Measurements from ENCODE around the gene S100PBP.

The S100PBP gene

DNA sequence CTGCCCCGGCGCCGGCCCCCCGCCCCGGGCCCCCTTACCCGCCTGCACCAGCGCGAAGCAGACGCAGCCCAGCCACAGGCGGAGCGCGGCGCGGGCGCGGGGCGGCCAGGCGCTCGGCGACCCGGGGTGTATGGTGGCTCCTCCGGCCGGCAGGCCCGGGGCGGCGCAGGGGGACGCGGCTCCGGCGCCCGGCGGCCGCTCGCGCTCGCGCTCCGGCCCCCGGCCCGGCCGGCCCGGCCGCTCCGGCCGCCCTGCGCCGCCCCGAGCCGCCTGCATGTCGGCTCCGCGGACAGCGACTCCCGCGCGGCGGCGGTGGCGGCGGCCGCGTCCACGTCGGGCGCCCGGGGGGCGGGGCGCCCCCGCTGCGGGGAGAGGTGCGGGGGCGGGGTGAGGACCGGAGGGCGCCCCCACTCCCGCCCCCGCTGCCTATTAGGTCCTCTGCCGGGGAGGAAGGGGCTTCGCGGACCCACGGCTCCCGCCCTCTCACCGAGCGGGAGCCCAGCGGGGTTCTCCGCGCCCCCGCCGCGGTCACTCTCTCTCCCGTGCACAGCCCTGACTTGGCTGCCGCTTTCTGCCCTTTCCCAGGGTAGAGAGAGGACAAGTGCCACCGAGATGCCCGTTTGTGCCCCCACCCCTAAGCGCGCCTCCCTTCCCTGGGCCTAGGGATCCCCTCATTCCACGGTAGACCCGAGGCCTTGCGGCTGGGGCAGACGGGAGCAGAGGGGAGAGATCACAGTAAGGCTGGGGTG, 53.3 kb downstream of the S100PBP start, which contains the start of gene FNDC5:
FNDC5 (minus strand) TSS at position 298 of the 749 bp plus-strand sequence.
- DNase-seq (ENCODE audit: low spot score), result no peak

DNA sequence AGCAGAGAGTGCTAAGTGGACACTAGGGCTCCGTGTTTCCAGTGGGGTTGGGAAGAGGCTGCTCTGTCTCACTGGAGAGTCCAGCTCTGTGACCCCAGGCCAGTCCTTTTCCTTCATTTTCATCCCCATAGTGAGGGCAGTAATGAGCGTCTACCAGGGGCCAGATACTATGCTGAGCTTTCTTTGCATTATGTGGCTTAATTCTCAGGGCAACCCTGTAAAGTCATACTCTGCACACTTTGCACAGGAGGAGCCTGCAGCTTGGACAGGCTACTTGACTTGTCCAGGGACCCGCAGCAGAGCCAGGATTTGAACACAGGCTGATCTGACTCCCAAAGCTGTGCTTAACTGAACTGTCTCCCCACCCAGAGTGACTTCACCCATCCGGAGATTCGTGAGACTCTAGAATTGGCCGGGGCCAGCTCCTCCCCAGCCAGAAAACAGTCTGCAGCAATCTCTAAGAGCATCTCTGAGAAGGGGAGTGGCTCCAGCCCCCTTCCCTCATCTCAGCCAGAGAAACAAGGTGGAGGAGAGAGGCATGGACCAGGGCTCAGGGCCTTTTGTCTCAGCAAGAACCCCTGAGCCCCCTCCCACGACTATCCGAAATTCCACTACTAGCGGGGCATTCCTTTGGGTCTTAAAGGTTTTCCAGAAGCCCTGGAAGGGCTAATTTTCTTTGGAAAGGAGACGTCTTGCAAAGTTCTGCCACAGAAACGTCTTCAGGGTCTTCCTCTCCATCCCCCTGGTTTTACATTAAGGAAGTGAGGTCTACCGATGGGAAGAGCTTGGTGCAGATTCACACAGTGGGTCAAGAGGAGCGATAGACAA, 54.1 kb downstream of the S100PBP start:
- no peak for DNase-seq (ENCODE audit: low spot score)

DNA sequence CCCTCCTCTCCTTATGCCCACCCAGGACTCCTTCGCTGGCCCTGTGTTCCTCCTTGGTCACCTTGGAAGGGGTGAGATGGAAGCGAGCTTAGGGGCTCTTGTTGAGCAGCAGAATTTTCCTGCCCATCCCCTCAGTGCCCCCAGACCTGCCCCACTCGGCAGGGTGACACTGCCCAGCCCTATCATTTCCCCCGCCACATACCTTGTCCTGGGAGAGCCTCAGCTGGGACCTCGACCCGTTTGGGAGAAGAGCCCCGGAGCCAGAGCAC, 54.7 kb downstream of the S100PBP start:
- no peak for DNase-seq (ENCODE audit: low spot score)

DNA sequence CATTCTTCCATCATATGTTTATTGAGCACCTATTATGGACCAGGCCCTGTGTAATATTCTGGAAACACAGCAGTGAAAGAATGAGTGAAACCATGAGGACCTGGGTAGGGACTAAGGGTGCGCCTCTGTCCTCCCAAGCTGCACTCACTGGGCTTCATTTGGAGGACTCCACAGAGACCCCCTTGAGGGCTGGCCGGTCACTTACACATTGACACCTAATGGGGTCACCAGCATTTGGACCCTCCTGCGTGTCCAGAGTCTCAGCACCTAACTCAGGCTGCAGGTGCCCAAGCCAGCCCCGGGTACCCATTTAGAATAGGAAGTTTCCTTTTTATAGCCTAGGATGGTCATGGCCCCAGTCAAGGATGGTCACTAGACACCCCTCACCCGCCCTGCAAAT, 56.0 kb downstream of the S100PBP start:
- no peak for DNase-seq (ENCODE audit: low spot score)

DNA sequence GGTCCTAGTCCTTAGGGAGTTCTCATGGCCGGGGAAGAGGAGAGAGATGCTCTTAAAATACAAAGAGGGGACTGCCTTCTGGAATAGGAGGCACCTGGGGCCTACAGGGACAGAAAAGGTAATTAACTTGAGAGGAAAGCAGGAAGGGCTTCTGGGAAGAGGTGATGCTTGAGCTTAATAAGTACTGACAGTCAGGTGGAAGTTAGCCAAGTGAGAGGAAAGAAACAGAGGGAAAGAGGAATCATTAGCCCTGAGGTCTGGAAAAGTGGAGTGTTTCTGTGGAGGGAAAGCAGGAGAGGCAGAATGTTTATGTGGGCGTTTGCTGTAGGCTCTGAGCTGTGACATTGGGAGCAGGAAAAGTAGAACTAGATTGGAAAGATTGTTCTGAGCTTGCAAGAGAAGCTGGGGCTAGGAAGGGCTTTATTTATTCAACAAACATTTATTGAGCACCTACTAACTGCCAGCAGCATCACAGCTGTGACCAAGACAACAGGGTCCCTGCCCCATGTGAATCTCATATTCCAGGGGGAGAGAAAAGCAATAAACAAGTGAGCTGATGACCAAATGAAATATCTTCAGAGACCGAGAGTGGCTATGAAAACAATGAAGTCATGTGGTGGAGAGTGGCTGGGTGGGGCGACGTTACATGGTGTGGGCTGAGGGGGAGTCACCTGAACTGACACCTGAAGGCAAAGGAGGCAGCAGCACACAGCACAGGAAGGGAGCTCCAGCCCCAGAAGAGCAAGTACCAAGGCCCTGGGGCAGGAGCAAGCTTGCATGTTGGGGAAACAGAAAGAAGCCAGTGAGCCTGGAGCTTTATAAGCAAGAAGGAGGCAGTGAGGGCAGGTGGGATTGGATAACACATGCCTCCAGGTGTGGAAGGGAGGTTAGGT, 57.7 kb downstream of the S100PBP start:
- no peak for DNase-seq (ENCODE audit: low spot score)

DNA sequence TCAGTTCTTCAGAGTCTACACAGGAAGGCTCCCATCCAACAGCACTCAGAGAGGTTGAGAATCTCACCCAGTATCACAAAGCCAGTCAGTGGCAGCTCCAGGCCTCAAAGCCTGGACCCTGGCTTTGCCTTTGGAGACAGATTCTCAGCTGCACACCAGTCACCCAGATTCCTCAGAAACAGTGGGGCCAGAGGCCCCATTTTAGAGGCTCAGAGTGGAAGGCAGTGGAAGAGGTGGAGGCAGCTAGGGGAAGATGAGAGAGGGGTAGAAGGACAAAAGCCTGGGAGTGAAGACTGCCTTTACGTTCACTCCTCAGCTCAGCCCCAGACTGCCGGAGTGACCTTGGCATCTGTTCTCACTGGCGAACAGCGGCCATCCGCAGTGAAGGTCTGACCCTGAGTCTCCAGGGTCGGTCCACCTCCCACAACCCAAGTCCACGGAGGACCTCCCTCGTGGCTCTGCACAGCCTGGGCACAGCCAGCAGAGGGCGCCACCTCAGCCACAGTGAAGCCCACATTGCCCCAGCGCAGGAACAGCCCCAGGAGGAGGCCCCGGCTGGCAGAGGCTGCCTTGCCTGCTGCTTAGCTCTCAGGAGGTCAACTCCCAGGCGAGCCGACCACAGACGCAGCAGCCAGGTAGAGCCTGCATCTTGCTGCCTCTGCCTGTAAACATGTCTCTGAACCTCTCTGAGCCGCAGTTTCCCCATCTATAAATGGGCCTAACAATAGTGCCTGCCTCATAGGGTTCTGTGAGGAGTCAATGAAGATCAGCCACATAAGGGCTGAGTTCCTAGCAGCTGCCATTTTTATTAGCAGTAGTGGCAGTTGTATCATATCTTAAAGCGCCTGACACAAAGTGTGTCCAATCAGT, 59.1 kb downstream of the S100PBP start:
- DNase-seq (ENCODE audit: low spot score), result peak; percentile 54

DNA sequence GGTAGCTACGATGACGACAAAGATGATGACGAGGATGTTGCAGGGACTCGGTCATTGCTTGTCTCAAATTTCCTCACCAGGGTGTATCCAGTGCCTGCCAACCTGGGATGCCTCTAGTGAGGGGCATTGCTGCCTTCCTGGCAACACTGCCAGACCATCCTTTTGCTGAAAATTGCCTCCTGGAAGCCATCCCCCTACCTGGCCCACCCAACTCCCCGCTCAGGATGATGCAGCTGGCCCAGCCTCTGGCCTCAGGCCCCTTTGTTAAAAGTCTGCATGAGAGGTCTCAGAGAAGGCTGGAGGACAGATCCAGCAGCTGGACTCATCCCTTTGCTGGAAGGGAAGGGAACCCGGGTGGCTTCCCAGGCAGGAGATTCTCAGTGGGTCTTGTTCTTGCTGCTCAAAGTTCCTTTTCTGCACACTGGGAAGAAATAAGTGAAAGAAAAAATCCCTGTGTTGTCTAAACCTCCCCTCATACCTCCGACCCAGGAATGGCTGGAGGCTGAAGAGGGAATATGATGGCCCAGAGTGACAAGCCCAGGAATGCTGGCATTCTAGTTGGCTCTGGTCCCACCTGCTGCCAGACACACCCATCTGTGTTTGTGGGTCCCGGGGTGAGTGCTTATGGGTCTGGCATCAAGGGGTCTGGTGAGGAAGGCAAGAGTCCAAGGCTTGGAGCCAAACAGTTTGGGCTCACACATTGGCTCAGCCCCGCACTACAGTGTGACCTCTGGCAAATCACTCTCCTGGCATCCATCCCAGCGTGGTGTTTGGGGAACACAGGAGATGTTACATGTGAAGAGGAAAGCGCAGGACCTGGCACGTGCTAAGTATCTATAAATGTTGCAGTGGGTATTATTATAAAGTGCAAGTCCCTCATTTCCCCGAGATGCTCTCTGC, 60.0 kb downstream of the S100PBP start:
- DNase-seq (ENCODE audit: low spot score), result no peak

DNA sequence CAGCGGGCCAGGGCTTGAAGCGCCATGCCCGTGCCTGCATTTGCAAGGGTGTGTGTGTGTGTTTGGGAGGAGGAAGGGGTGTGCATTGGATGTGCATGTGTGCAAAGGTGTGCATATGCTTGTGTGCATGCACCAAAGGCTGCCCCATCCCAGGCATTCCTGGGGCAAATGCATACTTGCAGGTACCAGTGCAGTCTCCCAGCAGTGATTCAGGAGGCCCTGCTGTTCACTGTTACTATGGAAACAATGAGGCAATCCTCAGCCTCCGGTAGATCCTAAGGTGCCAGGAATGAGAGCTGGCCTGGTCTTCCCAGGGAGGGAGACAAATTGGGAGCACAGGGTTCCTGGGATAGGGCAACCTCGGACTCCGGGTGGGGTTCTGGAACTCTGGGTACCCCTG, 60.7 kb downstream of the S100PBP start:
- DNase-seq (ENCODE audit: low spot score), result no peak

DNA sequence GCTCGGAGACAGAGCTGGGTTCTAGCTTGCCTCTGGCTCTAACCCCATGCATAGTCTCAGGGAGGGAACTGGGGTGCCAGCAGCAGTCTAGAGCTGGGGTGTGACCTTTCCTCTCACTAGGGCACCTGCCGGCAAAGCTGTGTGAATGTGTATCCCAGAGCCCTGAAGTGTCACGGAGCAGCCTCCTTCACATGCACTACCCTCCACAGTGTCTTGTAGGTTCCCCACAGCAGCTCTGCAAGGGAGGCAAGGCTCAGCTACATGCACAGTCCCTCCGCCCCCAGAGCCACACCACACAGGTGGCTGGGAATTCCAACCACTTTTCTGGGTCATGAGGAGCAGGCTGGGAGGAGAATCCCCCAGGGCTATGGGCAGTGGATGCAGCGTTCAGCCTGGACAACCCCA, 61.2 kb downstream of the S100PBP start:
- DNase-seq (ENCODE audit: low spot score), result no peak

DNA sequence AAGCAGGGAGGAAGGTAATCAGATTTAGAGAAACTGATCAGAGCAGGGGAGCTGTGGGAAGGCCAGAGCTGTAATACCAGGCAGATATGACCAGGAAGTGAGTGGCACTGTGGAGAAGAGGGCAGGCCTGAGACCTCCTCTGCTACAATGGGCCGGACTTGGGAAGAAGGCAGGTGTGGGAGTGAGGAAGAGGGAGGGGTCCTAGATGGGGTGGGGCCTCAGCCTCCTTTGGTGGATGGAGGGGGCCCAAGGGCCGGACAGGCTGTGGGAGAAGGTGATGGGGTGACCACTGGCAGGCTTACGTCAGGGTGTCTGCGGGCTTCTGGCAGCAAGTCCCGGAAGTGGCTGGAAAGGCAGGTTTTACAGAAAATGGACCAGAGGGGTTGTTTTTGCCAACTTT, 63.8 kb downstream of the S100PBP start:
- no peak for DNase-seq (ENCODE audit: low spot score)

DNA sequence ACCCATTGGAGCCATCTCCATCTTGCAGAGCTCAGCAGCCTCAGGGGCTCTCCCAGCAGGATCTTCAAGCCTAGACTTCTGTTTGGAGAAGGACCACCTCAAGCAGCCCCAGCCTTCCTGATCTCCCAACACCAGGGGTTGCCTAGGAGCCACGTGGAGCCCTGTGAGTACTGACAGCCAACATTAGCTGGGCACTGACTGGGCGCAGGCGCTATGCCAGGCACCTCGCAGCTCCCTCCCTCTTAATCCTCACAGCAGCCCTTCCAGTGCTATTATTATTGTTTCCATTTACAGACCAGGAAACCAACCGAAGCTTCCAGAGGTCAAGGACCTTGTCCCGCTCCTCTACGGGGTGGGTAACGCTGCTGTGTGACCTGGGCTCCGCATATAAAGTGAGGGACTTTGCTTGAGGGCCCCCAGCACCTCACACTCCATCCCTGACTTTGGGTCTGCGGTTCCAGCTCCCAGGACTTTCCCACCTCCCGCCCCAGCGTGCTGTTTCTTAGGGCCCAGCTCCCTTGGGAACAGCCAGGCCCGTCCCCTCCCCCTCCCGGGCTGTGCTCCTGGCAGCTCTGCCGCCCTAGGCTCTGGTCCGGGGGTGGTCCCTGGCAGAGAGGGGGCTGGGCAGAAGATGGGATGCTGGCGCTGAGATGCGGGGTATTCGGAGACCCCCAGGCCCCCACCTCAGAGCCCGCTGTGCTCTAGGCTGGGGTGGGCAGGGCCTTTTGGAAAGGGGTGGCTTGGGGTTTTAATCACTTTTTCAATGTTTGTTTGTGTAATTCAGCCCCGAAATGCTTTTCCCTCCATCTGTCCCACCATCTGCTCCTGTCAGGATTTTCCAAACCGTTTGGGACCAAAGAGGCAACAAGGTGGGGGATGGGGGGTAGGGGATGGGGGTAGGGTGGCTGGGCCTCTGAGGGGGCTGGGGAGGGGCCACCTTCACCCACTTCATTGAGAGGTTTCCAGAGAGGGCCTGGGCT, 64.7 kb downstream of the S100PBP start:
- no peak for DNase-seq (ENCODE audit: low spot score)

DNA sequence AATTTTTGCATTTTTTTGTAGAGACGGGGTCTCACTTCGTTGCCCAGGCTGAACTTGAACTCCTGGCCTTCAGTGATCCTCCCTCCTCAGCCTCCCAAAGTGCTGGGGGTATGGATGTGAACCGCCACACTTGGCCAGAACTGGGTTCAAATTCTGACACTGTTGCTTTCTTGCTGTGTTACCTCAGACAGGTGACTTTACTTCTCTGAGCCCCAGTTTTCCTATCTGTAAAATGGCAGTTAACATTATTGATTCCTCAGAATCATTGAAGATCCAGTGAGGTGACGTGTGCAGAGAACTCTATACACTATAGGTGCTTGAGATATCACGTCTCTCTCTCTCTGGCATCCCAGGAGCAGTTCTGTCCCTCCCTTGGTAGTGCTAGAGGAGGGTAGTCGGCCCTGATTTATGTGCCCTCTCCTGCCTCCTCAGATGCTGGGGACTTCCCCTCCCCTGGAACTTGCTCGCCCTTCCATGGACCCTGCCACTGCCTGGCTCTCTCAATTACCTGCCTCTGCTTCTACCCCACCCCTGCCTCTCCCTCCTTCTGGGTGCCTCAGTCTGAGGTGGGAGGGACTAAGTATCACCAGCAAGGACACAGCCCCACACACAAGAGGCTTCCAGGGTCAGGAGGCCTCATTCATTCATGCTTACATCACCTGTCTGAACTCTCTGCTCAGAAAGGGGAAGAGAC, 66.0 kb downstream of the S100PBP start:
- DNase-seq (ENCODE audit: low spot score), result no peak

DNA sequence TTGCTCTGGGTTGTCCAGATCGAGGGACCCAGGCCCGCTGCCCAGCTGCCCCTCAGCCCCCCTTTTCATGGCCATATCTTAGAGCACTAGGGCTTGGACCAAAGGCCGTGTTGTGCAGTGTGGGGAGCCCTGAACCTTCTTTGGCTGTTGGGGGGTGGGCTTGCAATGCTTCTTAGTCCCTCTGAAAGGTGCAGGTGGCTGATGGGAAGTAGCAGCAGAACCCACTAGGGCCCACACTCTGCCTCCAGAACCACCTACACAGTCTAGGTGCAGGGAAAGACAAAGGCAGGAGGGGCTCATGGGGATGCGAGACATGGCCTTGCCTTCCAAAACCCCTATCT, 66.5 kb downstream of the S100PBP start:
- no peak for DNase-seq (ENCODE audit: low spot score)

DNA sequence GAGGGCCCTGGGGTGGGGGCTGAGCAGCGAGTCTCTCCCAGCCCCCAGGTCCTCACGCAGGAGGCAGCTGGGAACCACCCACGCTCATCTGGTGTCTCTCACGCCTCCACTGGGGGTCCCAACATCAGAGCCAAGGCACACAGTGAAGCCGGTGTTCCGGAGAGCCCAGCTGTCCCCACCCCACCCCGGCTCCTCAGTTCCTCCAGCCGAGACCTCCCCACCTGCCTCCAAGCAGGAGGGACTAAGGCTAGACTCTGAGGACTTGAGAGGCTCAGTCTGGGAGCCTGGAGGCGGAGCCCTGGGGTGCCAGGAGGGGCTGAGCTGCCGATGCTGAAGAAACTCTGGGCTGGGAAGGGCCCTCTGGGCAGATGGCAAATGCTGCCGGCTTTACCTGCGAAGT, 67.3 kb downstream of the S100PBP start:
- no peak for DNase-seq (ENCODE audit: low spot score)

DNA sequence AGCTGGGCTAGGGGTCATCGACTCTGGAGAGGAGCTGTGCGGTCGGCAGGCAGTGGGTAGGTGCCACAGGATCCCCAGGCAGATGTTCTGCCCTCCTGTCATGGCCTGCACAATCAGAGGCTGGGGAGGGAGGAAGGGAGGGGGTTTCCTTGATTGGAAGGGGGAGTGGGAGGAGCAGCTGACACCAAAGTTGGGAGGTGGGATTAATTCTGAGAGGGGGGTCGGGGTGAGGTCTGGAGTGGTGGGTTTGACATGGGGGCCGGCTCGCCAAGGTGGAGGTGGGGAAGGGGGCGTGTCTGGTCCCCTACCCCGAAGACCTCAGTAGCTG, 68.2 kb downstream of the S100PBP start:
- no peak for DNase-seq (ENCODE audit: low spot score)

DNA sequence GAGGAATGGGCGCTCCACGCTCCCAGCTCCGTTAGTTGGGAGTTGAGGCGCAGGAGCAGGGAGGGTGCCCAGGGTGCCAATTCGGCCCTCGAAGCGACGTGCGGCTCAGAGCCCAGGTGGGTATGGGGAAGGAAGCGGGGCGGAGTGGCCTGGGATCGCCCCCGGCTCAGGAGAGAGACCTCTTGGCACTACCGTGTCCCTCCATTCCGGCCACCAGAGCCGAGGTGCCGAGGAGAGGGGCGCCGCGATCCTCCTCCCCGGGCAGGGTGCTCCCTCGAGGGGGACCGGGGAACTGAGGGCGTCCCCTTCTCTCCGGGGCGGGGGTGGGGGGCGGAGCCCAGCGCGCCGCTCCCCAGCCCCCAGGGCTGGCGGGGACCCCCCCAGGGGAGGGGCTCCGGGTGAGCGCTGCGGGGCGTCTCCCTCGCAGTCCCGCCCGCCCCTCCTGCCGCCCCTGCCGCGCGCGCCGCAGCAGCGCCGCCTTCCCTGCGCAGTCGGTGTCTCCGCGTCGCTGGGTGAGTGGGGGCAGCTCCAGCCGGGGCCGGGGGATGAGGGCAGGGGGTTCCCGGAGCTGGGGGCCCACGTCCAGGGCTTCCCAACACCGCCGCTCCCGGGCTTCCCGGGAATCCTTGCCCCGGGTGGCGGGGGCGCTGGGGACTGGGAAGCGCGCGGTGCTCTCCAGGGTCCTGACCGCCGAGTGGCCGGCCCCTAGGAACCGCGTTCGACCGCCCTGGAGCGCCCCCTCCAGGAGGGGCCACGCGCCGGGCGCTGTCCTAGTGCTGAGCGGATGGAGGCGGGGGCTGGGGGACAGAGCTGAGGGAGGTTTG, 68.8 kb downstream of the S100PBP start, which contains the start of gene HPCA:
HPCA (plus strand) TSS at position 488 of the 824 bp plus-strand sequence. CDS start 2,408 bp downstream, outside the sequence.
- DNase-seq (ENCODE audit: low spot score), result no peak

DNA sequence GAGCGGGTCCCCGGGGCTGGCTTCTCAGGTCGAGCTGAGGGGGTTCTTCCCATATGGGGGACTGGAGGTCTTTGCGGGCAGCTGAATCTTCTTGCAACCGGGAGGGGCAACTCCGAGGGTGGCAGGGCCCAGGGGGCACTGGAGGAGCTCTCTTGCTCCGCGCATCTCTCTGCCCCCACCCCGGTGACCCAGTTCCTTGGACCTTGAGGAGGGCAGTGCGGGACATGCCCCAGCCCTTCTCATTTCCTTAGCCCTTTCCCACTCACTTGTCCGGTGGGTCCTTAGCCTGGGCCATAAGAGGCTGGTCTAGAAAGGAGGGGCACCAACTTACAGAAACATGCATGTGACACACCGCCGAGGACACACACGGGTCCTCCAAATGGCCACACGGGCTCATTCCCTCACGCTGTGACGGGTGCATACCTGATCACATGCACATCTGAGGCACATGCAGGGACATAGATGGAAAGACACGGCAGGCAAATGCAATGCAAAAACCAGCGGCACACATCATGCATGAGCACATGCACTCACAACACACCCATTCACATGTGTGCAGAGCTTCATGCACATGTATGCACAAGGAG, 69.5 kb downstream of the S100PBP start:
- DNase-seq (ENCODE audit: low spot score), result no peak

DNA sequence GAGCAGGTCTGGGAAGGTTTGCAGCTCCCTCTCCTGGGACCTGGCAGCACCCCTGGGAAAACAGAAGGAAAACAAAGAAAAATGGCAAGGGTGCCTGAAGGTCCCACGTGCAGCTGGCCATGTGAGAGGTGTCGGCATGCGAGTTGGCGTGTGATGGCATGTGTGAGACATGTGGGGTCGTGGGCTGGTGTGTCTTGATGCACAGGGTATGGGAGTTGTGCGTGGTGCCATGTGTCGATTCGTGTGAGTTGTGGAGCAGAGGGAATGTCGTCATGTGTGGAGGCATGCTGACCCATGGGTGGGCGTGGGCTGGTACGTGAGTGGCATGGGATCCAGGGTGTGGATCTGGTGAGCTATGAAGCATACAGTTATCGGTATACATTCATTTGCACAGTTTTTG, 70.2 kb downstream of the S100PBP start:
- no peak for DNase-seq (ENCODE audit: low spot score)
